GM18868 (cell line): ENCODE data around the gene DENND10.
"Not testable (repeated sequence)": the region's sequence is repeated elsewhere in the genome, so short reads cannot be mapped to it uniquely, and the experiment has no call there.

Experiments
- ATAC-seq: cut with Tn5 transposase; IDR thresholded peaks from one replicate; pipeline ENCODE4 v1.9.1; 2021; ENCODE audit warnings: mild to moderate bottlenecking, moderate library complexity; ENCODE audit not compliant: unreplicated experiment

Gene DENND10

DNA sequence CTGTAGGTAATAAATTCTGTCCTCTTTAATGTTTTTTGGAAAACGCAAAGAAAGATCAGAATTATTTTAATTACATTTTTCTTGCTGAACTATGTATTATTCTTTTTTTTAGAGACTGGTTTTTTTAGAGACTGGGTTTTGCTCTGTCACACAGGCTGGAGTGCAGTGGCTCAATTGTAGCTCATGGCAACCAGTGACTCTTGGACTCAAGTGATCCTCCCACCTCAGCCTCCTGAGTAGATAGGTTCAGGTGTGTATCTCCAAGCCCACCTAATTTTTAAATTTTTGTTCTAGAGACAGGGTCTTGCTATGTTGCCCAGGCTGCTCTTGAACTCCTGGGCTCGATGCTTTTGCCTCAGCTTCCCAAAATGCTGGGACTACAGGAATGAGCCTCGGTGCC, 5.3 kb upstream of the DENND10 start:
- ATAC-seq: no peak

DNA sequence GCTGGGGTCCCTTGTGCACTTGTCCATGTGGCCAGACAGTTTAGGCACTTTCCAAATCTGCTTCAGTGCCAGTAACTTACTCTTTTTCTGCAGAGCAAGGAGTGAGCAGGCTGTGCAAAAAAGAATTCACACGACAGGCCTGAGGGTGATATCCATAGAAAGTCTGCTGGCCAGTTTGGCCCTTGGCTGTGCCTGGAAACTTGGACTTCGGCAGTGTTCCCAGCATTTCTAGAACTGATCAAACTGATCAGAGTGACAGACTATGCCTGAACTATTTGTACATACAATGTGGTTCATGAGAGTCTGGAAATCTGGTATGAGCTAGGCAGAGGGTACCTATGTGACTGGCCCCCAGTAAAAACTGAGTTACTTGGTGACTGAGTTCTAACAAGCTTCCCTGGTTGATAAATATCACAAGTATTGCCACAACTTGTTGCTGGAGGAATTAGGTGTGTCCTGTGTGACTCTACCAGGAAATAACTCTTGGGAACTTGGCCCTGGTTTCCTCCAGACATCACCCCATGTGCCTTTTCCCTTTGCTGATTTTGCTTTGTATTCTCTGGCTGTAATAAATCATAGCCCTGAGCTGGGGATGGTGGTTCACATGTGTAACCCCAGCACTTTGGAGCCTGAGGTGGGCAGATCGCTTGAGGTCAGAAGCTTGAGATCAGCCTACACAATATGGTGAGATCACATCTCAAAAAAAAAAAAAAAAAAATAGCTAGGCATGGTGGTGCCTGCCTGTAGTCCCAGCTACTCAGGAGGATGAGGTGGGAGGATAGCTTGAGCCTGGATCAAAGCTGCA, 3.3 kb upstream of the DENND10 start:
- ATAC-seq: no peak

DNA sequence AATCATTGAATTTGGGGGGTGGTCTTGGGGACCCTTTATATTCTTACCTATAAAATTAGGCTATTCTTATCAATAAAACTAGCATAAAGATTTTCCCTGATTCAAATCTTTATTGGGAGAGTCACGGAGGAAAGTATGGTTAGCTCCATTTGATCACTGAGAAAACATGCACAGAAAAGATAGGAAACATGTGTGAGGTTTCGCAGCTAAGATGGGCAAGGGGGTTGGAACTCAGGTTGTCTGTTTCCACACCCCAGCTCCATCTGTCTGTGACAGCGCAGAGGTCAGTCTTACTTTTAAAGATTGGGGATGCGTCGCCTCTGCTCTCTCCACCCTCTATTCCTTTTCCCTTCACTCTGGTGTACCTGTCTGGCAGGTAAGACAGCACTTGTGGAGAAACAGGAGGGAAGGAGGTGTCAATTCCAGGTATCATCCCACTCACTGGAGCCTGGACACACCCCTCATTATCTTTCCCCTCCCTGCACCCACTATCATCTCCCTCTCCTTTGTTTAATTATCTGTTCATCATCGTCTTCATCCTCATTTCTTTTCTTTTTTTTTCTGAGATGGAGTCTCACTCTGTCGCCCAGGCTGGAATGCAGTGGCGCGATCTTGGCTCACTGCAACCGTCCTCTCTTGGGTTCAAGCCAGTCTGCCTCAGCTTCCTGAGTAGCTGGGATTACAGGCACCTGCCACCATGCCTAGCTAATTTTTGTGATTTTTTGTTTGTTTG, 2.4 kb upstream of the DENND10 start:
- ATAC-seq: no peak

DNA sequence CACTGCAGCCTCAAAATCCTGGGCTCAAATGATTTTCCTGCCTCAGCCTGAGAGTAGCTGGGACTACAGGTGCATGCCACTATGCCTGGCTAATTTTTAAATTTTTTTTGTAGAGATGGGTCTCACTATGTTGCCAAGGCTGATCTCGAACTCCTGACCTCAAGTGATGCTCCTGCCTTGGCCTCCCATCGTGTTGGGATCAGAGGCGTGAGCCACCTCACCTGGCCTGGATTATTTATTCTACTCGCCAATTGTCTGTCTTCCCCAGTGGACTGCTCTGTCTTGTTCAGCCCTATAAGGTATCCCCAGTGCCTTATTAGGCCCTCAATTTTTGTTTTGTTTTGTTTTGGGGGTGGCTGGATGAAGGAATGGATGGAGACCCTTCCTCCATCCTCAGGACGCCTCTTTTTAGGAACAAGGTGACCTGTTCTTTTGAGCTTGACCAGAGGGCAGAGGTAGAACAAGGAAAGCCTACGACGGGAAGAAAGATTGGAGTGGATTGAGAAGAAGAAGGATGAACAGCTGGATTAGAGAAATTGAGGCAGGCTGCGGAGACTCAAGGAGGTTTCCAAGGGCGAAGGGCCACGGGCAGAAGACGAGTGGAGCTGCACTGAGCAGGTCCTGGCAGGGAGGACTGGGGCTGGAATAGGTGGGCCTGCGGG, 541 bp upstream of the DENND10 start:
- ATAC-seq: no peak

DNA sequence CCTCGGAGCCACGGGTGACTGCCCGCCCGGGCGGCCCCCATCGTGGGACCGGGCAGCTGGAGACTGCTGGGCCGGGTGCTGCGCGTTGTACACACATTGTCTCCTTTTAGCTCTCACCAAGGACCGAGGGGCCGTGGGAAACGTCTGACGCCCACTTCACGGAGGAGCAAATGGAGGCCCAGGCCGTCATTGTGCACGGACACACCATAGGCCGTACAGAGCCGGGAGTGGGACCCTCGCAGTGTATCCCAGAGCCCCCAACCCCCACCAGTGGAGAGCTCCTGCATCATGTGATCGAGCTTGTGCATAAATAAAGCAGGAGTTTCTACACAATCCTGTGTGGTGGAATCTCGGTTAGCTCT, 722 bp downstream of the DENND10 start:
- no peak for ATAC-seq

DNA sequence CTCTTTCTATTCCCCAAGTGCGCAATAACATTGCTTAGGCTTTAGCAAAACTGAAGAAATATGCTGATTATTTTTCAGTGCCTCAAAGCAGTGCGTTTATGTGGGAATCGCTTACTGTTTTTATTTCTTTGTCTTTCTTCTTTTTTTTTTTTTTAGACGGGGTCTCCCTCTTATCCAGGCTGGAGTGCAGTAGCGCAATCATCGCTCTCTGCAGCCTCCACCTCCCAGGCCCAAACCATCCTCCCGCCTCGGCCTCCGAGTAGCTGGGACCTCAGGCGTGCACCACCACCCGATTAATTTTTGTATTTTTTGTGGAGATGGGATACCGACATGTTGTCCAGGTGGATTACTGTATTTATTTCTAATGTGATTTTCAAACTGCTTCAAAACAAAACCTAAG, 1.2 kb downstream of the DENND10 start:
- ATAC-seq: no peak

DNA sequence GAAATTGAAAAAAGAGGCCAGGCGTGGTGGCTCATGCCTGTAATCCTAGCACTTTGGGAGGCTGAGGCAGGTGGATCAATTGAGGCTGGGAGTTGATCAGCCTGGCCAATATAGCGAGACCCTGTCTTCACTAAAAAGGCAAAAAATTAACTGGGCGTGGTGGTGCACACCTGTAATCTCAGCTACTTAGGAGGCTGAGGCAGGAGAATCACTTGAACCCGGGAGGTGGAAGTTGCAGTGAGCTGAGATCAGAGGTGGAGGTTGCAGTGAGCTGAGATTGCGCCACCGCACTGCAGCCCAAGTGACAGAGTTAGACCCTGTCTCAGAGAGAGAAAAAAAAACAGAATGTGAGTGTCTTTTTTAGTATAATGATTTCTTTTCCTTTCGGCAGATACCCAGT, 2.0 kb downstream of the DENND10 start:
- not testable (repeated sequence) for ATAC-seq

DNA sequence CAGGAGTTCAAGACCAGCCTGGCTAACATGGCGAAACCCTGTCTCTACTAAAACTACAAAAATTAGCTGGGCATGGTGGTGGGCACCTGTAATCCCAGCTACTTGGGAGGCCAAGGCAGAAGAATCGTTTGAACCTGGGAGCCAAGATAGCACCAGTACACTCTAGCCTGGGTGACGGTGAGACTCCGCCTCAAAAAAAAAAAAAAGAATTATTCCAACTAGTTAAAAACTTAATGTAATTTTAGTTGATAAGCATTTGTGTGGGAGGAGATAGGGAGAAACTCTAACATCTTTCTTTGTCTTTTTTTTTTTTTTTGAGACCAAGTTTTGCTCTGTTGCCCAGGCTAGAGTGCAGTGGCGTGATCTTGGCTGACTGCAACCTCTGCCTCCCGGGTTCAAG, 3.2 kb downstream of the DENND10 start:
- ATAC-seq: not testable (repeated sequence)

DNA sequence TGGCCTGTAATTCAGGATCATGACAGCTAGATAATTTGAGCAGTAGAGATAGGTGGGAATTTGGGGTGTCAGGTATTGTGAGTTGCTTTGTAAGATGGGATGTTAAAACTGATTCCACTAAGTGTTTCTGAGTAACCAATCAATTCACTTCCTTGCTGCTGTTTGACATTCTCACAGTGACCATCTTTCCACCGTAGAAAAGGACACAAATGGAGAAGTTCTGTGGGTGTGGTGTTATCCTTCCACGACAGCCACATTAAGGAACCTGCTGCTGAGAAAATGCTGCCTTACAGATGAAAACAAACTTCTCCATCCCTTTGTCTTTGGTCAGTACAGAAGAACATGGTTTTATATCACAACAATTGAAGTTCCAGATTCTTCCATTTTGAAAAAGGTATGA, 3.9 kb downstream of the DENND10 start:
- ATAC-seq: not testable (repeated sequence)

DNA sequence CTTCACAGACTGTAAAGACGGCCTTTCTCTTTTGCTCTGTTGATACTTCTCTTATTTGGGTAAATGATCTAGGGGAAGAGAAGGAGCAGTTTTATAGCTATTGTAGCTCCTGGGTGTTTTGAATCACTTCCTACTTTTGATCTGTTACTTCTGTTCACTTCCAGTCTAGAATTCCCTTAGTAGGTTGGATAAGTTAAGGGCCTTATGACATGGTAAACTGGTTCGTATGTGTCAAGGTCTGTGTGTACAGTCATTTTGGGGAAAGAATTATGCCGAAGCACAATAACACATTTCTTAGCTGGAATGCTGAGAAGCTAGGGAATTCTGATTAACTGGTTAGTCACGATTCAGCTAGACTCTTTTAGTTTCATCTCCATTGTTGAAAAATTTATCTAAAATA, 8.1 kb downstream of the DENND10 start:
- no peak for ATAC-seq

DNA sequence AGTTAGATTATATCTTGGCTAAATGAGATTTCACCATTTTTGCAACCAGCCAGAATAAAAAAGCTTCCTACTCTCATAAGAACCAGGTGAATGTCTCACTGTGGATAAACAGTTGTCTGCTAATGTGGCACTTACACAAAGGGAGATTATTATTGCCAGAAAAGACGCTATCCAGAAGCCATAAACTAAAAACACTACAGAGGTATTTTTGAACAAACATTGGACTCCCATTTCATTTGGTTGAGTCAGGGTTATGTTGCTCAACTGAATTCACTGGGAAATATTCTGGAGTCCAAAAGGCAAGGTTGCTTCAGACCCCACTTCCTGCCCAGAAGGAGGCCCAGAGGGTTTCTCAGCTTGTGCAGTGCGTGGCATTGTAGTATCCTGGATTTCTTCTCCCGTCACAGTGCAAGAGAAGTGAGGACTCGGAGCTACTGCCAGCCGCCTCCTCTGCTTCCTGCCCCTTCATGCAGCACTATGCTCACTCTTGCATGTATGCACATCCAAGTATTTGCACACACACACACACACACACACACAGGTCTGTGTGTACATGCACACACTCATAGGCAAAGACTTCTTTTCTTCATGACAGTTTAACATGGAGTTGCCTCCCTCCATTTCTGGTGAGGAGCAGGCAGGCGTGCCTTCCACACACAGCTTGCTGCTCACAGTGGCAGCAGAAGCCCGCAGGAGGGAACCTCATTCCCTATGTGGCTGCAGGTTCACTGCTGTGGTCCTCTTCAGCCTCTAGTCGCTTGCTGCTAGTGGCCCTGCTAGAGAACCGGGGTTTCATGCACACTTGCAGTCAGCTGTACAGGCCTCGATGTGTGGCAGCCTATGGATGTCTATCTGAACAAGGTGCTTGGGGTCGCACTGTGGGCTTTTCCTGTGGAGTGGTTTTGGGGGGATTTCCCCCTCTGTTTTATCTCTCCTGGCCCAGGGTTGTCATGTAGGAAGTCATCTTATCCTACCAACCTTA, 10.1 kb downstream of the DENND10 start:
- no peak for ATAC-seq

DNA sequence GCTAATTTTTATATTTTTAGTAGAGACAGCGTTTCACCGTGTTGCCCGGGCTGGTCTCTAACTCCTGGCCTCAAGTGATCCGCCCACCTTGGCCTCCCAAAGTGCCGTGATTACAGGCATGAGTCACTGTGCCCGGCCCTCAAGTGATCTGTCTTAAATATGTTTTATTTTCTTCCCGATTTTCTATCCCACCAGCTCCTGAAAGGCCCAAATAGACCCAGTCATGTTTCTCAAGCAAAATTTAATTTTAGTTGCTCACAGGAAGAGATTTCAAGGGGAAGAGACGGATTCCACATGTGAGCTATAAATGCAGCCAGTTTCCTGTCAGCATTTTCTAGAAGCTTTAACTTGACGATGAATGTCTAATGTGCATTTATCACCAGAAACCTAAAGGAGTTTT, 12.0 kb downstream of the DENND10 start:
- no peak for ATAC-seq

DNA sequence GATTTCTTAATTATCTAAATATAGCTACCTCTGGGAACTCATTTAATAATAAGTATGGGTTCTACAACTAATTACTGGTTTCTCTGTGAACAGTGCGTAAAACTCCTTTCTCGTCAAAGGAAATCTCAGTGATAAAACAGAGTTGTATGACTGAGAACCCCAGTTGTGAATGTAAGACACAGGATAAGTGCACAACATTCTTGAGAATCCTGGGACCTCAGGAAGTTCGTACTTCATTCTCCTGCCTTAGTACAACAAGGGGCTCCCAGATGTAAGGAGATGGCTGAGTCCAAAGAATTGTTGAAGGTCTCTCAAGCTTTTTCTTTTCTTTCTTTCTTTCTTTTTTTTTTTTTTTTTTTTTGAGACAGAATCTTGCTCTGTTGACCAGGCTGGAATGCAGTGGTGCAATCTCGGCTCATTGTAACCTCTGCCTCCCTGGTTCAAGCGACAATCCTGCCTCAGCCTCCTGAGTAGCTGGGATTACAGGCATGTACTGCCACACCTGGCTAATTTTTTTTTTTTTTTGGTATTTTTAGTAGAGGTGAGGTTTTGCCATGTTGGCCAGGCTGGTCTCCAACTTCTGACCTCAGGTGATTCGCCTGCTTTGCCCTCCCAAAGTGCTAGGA, 12.5 kb downstream of the DENND10 start:
- ATAC-seq: no peak

DNA sequence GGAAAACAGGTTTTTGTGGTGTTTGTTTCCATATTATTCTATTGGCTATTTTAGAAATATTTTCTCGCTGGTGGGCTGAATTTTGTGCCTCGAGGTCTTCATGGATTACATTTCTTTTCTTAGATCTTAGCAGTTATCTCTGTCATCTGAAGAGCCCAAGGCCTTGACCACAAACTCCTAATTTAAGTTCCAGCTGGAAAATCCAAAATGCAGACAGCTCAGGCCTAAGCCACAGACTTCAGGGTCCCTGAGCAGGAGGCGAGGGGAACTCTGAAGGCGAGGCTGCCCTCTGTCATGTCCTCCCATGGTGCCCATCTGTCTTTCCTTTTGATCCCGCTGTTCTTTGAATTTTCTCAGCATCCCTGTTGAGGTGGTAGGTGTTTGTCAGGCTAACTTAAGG, 14.3 kb downstream of the DENND10 start:
- no peak for ATAC-seq

DNA sequence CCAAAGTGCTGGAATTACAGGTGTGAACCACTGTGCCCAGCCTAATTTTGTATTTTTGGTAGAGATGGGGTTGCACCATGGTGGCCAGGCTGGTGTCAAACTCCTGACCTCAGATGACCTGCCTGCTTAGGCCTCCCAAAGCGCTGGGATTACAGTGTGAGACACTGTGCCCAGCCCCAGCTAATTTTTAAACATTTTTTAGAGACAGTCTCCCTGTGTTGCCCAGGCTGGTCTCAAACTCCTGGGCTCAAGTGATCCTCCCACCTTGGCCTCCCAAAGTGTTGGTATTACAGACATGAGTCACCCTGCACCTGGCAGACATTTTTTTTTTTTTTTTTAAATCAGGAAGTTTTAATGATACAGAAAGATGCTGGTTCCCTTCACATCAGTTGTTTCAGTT, 15.5 kb downstream of the DENND10 start:
- no peak for ATAC-seq

DNA sequence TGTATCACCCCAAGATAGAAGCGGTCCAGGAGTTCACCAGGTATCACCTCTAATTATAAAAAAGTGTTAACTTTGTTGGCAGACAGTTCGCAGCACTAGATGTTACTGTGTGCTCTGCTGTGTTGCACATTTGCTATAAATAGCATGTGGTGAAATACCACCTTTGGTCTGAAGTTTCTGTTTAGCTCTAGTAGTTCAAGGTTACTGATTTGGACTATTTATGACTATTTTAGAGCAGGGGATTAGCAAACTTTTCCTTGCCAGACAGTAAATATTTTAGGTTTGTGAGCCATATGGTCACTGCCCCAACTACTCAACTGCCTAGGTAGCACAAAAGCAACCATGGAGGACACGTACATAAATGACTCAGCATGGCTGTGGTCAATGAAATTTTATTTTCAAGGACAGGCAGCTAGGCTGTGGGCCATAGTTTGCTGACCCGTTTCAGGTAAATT, 16.5 kb downstream of the DENND10 start:
- peak; percentile 93 for ATAC-seq

DNA sequence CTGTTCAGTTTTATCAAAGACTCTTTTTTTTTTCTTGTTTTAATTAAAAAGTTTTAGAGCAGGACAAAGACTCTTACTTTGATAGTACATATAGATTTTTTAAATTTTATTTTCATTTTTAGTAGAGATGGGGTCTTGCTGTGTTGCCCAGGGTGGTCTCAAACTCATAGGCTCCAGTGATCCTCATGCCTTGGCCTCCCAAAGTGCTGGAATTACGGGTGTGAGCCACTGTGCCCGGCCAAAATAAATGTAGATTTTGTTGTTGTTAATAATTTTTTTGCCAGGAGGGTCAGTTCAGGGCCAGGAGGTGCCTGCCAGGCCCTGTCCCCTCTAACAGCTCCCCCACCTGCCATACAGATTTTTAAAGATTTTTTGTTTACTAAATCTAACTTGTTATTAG, 17.0 kb downstream of the DENND10 start:
- no peak for ATAC-seq

DNA sequence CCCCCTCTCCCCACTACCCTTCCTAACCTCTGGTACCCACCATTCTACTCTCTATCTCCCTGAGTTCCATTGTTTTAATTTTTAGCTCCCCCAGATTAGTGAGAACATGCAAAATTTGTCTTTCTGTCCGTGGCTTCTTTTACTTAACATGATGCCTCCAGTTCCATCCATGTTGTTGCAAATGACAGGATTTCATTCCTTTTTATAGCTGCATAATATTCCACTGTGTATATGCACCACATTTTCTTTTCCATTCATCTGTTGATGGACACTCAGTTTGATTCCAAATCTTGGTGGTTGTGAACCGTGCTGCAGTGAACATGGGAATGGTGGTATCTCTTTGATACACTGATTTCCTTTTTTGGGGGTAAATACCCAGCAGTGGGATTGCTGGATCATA, 22.0 kb downstream of the DENND10 start:
- no peak for ATAC-seq

DNA sequence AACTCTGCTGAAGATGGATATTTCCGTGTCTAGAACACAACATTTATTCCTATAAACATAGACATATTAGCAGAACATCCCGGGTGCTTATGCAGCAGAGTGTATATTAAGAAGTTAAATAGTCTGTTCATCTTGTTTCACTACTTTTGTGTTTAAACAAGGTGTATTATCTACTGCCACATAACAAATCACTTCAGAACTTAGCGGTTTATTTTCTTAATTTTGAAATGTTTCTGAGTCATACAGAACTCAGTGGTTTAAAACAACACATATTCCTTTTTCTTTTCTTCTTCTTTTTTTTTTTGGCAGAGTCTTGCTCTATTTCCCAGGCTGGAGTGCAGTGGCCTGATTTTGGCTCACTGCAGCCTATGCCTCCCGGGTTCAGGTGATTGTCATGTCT, 25.8 kb downstream of the DENND10 start:
- ATAC-seq: no peak

DNA sequence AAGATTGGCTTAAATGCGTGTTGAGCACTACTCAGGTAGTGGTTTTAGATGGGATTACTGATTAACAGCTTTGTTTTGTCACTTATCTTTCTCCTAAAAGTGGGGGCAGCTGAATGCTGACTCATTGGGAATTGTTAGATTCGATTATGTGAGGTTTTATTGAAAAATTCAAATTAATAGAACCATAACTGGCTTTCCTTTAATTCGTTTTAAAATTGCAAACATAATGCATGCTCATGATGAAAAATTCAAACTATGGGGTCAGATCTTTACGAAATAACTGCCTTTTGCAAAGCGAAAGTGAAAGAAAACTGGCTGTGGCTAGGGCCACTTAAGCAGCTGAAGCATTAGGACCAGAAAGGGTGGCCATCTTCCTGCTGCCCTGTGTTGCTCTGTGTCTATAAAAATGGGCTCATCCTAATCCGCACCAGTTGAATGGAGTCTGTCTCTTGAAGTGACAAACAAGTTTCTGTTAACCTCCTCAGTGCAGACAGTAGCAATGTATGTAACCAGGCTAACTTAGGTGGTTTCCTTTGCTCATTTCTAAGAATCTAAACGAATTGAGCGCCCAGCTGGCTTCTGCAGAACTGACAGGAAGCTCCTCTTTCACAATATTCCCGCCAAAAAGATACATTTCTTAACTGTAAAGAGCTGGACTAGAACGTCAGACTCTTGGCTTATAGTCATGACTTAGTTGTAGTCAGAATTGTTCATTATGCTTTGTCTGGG, 27.8 kb downstream of the DENND10 start:
- peak; percentile 77 for ATAC-seq
